OCI-LY1 (cell line): ENCODE measurements around the gene KCNA2.

Source experiments
- H2AFZ ChIP-seq: fragments of 200-600 bp; sonication (generic), shearing (Covaris generic); 2 replicates; pipeline ENCODE4 v1.6.0; 2014; ENCODE audit warnings: antibody characterized with exemption, mild to moderate bottlenecking, low read length
- H3F3A ChIP-seq: fragments of 200-600 bp; sonication (generic), shearing (Covaris generic); 2 replicates; pipeline ENCODE4 v1.6.0; 2014; ENCODE audit warnings: mild to moderate bottlenecking, antibody characterized with exemption, low read length, moderate library complexity; ENCODE audit not compliant: insufficient read depth
- H3K27ac ChIP-seq: fragments of 200-600 bp; sonication (generic); 2 replicates; pipeline ENCODE4 v1.5.1; 2014; ENCODE audit warnings: low read length, mixed run types, mild to moderate bottlenecking, low read depth; ENCODE audit not compliant: poor library complexity, severe bottlenecking
- H3K27me3 ChIP-seq: fragments of 200-600 bp; sonication (generic); 2 replicates; pipeline ENCODE4 v1.6.0; 2014; ENCODE audit warnings: antibody characterized with exemption, mild to moderate bottlenecking, low read length, moderate library complexity; ENCODE audit not compliant: insufficient read depth
- H3K36me3 ChIP-seq: fragments of 200-600 bp; sonication (generic); 2 replicates; pipeline ENCODE4 v1.6.1; 2014; ENCODE audit warnings: mild to moderate bottlenecking, antibody characterized with exemption, low read length, moderate library complexity, mixed read lengths; ENCODE audit not compliant: insufficient read depth
- H3K4me1 ChIP-seq: fragments of 200-600 bp; sonication (generic); 2 replicates; pipeline ENCODE4 v1.5.1; 2014; ENCODE audit warnings: mild to moderate bottlenecking, low read length, moderate library complexity; ENCODE audit not compliant: insufficient read depth, severe bottlenecking
- H3K4me2 ChIP-seq: fragments of 200-600 bp; sonication (generic), shearing (Covaris generic); 2 replicates; pipeline ENCODE4 v1.6.1; 2014; ENCODE audit warnings: low read length
- H3K4me3 ChIP-seq: fragments of 200-600 bp; sonication (generic); 2 replicates; pipeline ENCODE4 v1.5.1; 2014; ENCODE audit warnings: low read length, low read depth, mild to moderate bottlenecking, mixed read lengths; ENCODE audit not compliant: poor library complexity, severe bottlenecking
- H3K79me2 ChIP-seq: fragments of 200-600 bp; shearing (Covaris generic); 2 replicates; pipeline ENCODE4 v1.6.1; 2016; ENCODE audit warnings: mixed run types, low read length, mixed read lengths; ENCODE audit not compliant: insufficient read depth
- H3K9ac ChIP-seq: fragments of 200-600 bp; sonication (generic), shearing (Covaris generic); 2 replicates; pipeline ENCODE4 v1.6.1; 2014; ENCODE audit warnings: mild to moderate bottlenecking, low read length, mixed read lengths
- H3K9me2 ChIP-seq: fragments of 200-600 bp; sonication (generic), shearing (Covaris generic); 2 replicates; pipeline ENCODE4 v1.6.1; 2014; ENCODE audit warnings: low read depth, mild to moderate bottlenecking, low read length, mixed read lengths
- H3K9me3 ChIP-seq: fragments of 200-600 bp; shearing (Covaris generic); 2 replicates; pipeline ENCODE4 v1.6.1; 2014; ENCODE audit warnings: low read length, mixed read lengths
- H4K20me1 ChIP-seq: fragments of 200-600 bp; sonication (generic), shearing (Covaris generic); 2 replicates; pipeline ENCODE4 v1.6.0; 2016; ENCODE audit warnings: mild to moderate bottlenecking, low read length; ENCODE audit not compliant: insufficient read depth
- CTCF ChIP-seq: fragments of 200-600 bp; sonication (generic), shearing (Covaris generic); IDR thresholded peaks from 2 replicates; pipeline ENCODE4 v1.5.1; 2017; ENCODE audit warnings: mild to moderate bottlenecking, antibody characterized with exemption, low read length, moderate library complexity, mixed read lengths
- EZH2 ChIP-seq: fragments of 200-600 bp; sonication (generic), shearing (Covaris generic); IDR thresholded peaks from 2 replicates; pipeline ENCODE4 v1.8.0; 2017; ENCODE audit warnings: borderline replicate concordance, mixed run types, mild to moderate bottlenecking, antibody characterized with exemption, low read length, moderate library complexity, mixed read lengths

The KCNA2 gene

GRCh38 chr1:110579460-110579859 lies 26.7 kb downstream of the KCNA2 start:
- H3K36me3 ChIP-seq = no peaks in the 10 kb centered on the region
- H3K4me2 ChIP-seq = no peak overlapping the region
- no peak overlapping the region for H3K27ac ChIP-seq
- no peak overlapping the region for H3K9ac ChIP-seq
- H4K20me1 ChIP-seq = no peaks in the 10 kb centered on the region
- no peaks in the 10 kb centered on the region for H3F3A ChIP-seq
- no peaks in the 10 kb centered on the region for H3K4me1 ChIP-seq
- no peaks in the 10 kb centered on the region for H3K79me2 ChIP-seq
- no peak for TF ChIP-seq CTCF
- no peak for TF ChIP-seq EZH2
- H3K9me2 ChIP-seq = no peaks in the 10 kb centered on the region
- H2AFZ ChIP-seq = no peak overlapping the region
- no peaks in the 10 kb centered on the region for H3K9me3 ChIP-seq
- H3K4me3 ChIP-seq = no peak overlapping the region
- no peaks in the 10 kb centered on the region for H3K27me3 ChIP-seq

GRCh38 chr1:110576441-110576840 lies 29.7 kb downstream of the KCNA2 start:
- TF ChIP-seq EZH2 = no peak
- no peaks in the 10 kb centered on the region for H4K20me1 ChIP-seq
- no peaks in the 10 kb centered on the region for H3F3A ChIP-seq
- no peaks in the 10 kb centered on the region for H3K9me2 ChIP-seq
- H3K4me3 ChIP-seq = no peak overlapping the region
- H3K36me3 ChIP-seq = no peaks in the 10 kb centered on the region
- H3K4me1 ChIP-seq = no peaks in the 10 kb centered on the region
- no peak overlapping the region for H3K4me2 ChIP-seq
- no peaks in the 10 kb centered on the region for H3K27me3 ChIP-seq
- no peaks in the 10 kb centered on the region for H3K9me3 ChIP-seq
- no peak overlapping the region for H3K27ac ChIP-seq
- H3K79me2 ChIP-seq = no peaks in the 10 kb centered on the region
- no peak overlapping the region for H2AFZ ChIP-seq
- no peak overlapping the region for H3K9ac ChIP-seq

DNA sequence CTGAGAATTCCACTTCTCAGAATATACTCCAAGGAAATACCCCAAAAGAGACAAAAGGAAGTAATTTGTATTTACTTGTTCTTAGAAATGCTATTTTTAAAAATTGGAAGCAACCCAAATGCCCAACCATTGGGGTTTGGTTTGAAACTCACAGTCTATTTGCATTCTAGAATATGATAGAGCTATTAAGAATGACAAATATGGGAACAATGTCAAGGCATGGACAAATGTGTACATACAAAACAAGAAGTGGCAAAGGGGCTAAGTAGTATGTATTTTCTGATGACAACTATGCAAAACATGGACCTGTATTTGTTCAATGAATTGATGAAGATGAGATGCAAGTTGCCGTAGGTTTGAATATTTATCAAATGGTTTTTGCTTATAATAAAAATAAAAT lies 32.8 kb downstream of the KCNA2 start:
- Histone ChIP-seq H3F3A (no peaks in the 10 kb centered on the region), H3K4me1 (no peaks in the 10 kb centered on the region), H3K9me3 (no peaks in the 10 kb centered on the region), H3K9me2 (no peaks in the 10 kb centered on the region), H4K20me1 (no peaks in the 10 kb centered on the region), H3K9ac (no peak overlapping the region), H3K4me2 (no peak overlapping the region), H2AFZ (no peak overlapping the region), H3K79me2 (no peaks in the 10 kb centered on the region), H3K4me3 (no peak overlapping the region), H3K36me3 (no peaks in the 10 kb centered on the region), H3K27me3 (no peaks in the 10 kb centered on the region), H3K27ac (no peak overlapping the region)
- TF ChIP-seq CTCF (no peak), EZH2 (no peak)

DNA sequence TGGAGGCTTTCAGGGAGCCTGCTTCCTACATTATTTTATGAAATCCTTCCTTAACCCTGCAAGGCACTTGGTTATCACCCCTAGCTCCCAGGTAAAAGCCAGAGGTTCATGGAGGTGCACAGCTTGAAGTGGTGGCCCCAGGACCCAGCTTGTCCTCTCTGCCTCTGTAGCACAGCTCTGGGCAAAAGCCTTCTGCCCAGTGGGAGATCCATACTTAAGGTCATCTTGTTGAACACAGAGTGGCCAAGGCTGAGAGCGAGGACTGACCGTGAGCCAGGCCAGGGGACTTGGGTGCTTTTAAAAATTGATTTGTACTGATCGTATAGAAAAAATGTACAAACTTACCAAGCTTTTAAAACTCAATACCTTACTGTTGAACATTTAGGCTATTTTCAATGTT lies 33.4 kb downstream of the KCNA2 start:
- no peak overlapping the region for H3K4me2 ChIP-seq
- H3K9ac ChIP-seq = no peak overlapping the region
- TF ChIP-seq EZH2 = no peak
- TF ChIP-seq CTCF = no peak
- H3K4me1 ChIP-seq = no peaks in the 10 kb centered on the region
- H2AFZ ChIP-seq = no peak overlapping the region
- H3K9me3 ChIP-seq = no peaks in the 10 kb centered on the region
- no peak overlapping the region for H3K27ac ChIP-seq
- no peaks in the 10 kb centered on the region for H4K20me1 ChIP-seq
- no peaks in the 10 kb centered on the region for H3F3A ChIP-seq
- H3K36me3 ChIP-seq = no peaks in the 10 kb centered on the region
- H3K4me3 ChIP-seq = no peak overlapping the region
- no peaks in the 10 kb centered on the region for H3K9me2 ChIP-seq
- H3K79me2 ChIP-seq = no peaks in the 10 kb centered on the region
- no peaks in the 10 kb centered on the region for H3K27me3 ChIP-seq
